ENCODE measurements around the gene TMEM40. TPM values are rescaled to one million over a fixed set of nuclear protein-coding genes. Genes with fewer than 3 reads are reported as not detected.
"Not testable (repeated sequence)": the region's sequence is repeated elsewhere in the genome, so short reads cannot be mapped to it uniquely, and the experiment has no call there.

Gene TMEM40
- total RNA-seq, 1 experiment from 2014 or later, result not detected

DNA sequence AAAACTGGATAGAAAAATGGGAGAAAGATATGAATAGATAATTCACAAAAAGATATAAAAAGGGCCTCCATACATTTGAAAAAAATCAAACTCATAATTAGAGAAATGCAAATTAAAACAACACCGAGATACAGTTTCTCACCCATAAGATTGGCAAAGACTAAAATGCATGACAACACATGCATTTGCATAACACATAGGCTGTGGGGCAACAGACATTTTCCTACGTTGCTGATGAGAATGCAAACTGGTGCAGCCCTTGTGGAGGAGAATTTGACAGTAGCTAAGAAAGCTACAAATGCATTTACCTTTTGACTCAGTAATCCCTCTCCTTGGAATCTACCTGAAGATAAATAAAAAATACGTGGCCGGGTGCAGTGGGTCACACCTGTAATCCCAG is 26.0 kb upstream of the TMEM40 start:
- no peak for DNase-seq
- Histone ChIP-seq H3K4me3 (no peak overlapping the region), H3K36me3 (no peaks in the 10 kb centered on the region), H3K27me3 (no peaks in the 10 kb centered on the region; the same call in 1 of the 2 replicates), H3K9me3 (no peaks in the 10 kb centered on the region)

- no peak overlapping the region for H3K4me3 ChIP-seq
- H3K36me3 ChIP-seq, result no peaks in the 10 kb centered on the region
- DNase-seq, result no peak
- H3K27me3 ChIP-seq, result no peaks in the 10 kb centered on the region; the same call in 1 of the 2 replicates
- no peaks in the 10 kb centered on the region for H3K9me3 ChIP-seq
These were observed 23.2 kb upstream of the TMEM40 start for GRCh38 chr3:12782172-12782815.

- H3K4me3 ChIP-seq, result no peak overlapping the region
- no peaks in the 10 kb centered on the region for H3K36me3 ChIP-seq
- DNase-seq, result no peak
- H3K27me3 ChIP-seq, result no peaks in the 10 kb centered on the region; the same call in 1 of the 2 replicates
- no peaks in the 10 kb centered on the region for H3K9me3 ChIP-seq
These were observed 21.7 kb upstream of the TMEM40 start for GRCh38 chr3:12780751-12781150.

- no peak for DNase-seq
- H3K27me3 ChIP-seq, result no peaks in the 10 kb centered on the region
- no peaks in the 10 kb centered on the region for H3K9me3 ChIP-seq
- H3K36me3 ChIP-seq, result no peaks in the 10 kb centered on the region
- H3K4me3 ChIP-seq, result no peak overlapping the region
These were observed 18.1 kb upstream of the TMEM40 start for GRCh38 chr3:12777171-12777570.

DNA sequence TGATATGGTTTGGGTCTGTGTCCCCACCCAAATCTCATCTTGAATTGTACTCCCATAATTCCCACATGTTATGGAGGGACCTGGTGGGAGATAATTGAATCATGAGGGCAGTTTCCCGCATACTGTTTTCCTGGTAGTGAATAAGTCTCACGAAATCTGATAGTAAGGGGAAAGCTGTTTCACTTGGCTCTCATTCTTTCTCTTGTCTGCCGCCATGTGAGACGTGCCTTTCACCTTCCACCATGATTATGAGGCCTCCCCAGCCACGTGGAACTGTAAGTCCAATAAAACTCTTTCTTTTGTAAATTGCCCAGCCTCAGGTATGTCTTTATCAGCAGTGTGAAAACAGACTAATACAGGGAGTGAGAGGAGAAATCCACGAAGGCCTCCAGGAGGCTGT is 16.9 kb upstream of the TMEM40 start:
- DNase-seq, H3K4me3 ChIP-seq, H3K36me3 ChIP-seq, H3K27me3 ChIP-seq, H3K9me3 ChIP-seq: not testable (repeated sequence)

GRCh38 chr3:12775226-12775625 is 16.2 kb upstream of the TMEM40 start:
- no peaks in the 10 kb centered on the region for H3K9me3 ChIP-seq
- H3K4me3 ChIP-seq, result no peak overlapping the region
- H3K36me3 ChIP-seq, result no peaks in the 10 kb centered on the region
- no peak for DNase-seq
- no peaks in the 10 kb centered on the region for H3K27me3 ChIP-seq

DNA sequence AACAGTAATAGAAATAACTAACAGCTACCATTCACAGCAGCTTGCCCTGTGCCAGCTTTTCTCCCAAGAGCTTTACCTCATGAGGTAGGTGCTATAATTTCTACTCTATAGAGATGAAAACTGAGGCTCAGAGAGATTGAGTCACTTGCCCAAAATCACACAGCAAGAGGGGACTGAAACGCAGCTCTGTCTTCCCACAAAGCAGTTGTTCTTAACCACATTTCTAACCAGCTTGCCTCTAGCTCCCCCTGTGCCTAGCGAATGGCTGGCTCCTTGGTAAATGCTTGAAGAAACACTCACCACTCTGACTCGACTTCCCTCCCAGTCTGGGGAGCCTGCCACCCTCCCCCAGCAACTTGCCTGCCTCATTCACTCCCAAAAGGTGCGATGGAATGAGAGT is 15.6 kb upstream of the TMEM40 start:
- DNase-seq, result no peak
- Histone ChIP-seq H3K27me3 (no peaks in the 10 kb centered on the region), H3K4me3 (no peak overlapping the region), H3K9me3 (no peaks in the 10 kb centered on the region), H3K36me3 (no peaks in the 10 kb centered on the region)

DNA sequence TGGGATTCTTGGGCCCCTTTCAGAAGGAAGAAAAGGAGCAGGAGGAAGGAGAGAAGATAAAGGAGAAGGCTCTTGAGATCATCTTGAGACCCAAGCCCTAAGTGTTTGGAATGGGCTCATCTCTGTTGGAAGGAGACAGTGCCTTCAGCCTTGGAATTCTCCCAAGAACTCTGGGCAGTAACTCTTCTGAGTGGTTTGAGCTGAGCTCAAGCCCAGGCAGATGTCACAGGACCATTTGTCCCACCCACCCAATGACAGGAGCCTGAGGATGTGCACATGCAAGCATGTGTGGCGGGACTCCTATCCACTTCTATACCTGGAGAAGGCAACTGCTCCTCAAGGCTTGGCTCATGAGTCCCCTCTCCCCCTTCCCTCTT is 14.6 kb upstream of the TMEM40 start:
- Histone ChIP-seq H3K4me3 (no peak overlapping the region), H3K9me3 (no peaks in the 10 kb centered on the region), H3K27me3 (no peaks in the 10 kb centered on the region), H3K36me3 (no peaks in the 10 kb centered on the region)
- no peak for DNase-seq

- Histone ChIP-seq H3K9me3 (no peaks in the 10 kb centered on the region), H3K4me3 (no peak overlapping the region), H3K36me3 (no peaks in the 10 kb centered on the region), H3K27me3 (no peaks in the 10 kb centered on the region)
- DNase-seq, result no peak
These were observed 14.1 kb upstream of the TMEM40 start for GRCh38 chr3:12773030-12773709.

- Histone ChIP-seq H3K36me3 (no peaks in the 10 kb centered on the region), H3K27me3 (no peaks in the 10 kb centered on the region), H3K4me3 (no peak overlapping the region), H3K9me3 (no peaks in the 10 kb centered on the region)
- no peak for DNase-seq
These were observed 13.4 kb upstream of the TMEM40 start for GRCh38 chr3:12772462-12772861.

DNA sequence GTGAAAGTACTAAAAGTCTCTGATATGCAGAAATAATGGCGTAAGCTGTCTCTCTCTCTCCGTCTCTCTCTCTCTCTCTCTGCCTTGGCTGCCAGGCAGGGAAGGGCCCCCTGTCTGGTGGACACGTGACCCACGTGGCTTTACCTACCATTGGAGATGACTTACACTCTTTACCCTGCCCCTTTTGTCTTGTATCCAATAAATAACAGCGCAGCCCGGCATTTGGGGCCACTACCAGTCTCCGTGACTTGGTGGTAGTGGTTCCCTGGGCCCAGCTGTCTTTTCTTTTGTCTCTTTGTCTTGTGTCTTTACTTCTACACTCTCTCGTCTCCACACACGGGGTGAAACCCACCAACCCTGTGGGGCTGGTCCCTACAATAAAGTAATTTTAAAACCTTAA is 12.2 kb upstream of the TMEM40 start:
- H3K27me3 ChIP-seq, result no peaks in the 10 kb centered on the region
- no peak overlapping the region for H3K4me3 ChIP-seq
- no peaks in the 10 kb centered on the region for H3K36me3 ChIP-seq
- no peaks in the 10 kb centered on the region for H3K9me3 ChIP-seq
- no peak for DNase-seq

- no peaks in the 10 kb centered on the region for H3K36me3 ChIP-seq
- H3K4me3 ChIP-seq, result no peak overlapping the region
- no peaks in the 10 kb centered on the region for H3K27me3 ChIP-seq
- no peak for DNase-seq
- H3K9me3 ChIP-seq, result no peaks in the 10 kb centered on the region
These were observed 10.7 kb upstream of the TMEM40 start for GRCh38 chr3:12769761-12770160.

GRCh38 chr3:12768579-12769527 is 9.8 kb upstream of the TMEM40 start:
- H3K9me3 ChIP-seq, result no peaks in the 10 kb centered on the region
- no peaks in the 10 kb centered on the region for H3K27me3 ChIP-seq
- no peak overlapping the region for H3K4me3 ChIP-seq
- DNase-seq, result no peak
- H3K36me3 ChIP-seq, result no peaks in the 10 kb centered on the region

DNA sequence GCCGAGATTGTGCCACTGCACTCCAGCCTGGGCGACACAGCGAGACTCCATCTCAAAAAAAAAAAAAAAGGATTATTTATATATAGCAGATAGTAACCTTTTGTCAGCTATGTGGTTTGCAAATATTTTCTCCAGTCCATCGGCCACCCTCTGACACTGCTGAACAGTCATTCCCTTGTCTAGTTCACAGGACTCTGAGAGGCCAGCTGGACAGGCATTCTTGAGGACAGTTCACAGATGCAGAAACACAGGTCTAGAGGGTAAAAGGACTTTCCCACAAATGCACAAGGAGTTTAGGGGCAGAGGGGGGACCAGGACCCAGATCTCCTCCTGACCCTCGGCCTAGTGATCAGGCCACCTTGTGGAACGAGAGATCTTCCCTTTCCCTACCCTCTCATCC is 7.5 kb upstream of the TMEM40 start:
- no peaks in the 10 kb centered on the region for H3K9me3 ChIP-seq
- no peaks in the 10 kb centered on the region for H3K36me3 ChIP-seq
- H3K27me3 ChIP-seq, result no peaks in the 10 kb centered on the region
- no peak overlapping the region for H3K4me3 ChIP-seq
- DNase-seq, result no peak

DNA sequence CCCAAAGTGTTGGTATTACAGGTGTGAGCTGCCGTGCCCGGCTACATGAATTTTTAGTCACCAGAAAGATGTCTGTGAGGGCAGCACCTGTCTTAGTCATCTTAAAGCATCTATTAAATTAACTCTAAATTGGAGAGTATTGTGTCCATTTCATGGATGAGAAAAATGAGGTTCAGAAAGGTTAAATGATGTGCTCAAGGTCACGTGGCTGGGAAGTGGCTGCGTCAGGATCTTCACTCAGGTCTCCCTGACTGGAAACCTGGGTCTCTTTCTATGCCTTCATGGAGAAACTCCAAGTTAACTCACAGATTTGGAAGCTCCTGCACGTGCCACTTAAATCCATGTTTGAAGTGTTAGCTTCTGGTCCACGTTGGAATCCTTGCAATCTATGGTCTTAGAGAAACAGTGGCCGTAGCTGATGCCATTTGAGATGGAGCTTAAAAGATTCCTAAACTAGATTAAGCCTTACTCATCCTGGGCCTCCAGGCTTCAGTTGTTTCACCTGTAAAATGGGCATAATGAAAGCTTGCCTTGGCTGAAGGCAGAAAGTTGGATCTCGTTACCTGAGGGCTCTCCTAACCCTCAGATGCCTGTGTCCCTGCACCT is 5.2 kb upstream of the TMEM40 start:
- Histone ChIP-seq H3K36me3 (no peaks in the 10 kb centered on the region), H3K4me3 (no peak overlapping the region), H3K9me3 (no peaks in the 10 kb centered on the region), H3K27me3 (no peaks in the 10 kb centered on the region)
- no peak for DNase-seq

DNA sequence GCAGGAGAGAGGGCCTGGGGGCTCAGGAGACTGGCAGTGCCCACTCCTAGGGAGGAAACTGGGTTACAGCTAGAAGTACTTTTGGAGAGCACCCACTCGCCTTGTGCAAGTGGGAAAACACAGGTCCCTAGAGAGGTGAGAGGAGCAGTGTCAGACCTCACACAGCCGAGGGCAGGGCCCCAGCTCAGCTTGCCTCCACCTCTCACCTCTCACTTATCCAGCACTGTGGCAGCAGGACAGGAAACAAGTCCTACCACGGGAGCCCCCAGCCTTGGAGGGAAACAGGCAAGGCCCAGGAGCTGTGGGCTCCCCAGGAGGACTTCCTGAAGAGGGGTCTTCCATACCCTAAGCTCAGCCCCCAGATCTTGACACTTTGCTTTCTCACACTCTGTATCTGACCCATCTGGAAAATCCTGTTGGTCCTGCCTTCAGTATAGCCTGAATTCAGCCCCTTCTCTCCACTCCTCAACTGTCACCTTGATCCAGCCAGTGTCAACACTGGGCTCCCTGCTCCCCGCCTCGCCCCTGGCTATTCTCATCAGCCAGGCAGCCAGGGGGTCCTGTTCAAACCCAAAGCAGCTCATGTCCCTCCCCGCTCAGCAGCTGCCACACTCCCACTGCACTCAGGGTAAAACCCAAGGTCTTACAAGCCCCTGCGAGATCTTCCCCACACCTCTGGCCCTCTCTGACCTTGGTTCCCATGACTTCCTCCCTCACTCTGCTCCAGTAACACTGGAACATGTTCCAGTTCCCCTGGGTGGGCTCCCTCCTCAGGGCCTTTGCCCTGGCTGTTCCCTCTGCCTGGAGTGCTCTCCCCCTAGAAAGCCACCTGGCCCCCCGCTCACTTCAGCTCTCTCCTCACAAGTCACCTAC is 870 bp upstream of the TMEM40 start:
- DNase-seq, result no peak
- H3K4me3 ChIP-seq, result no peak overlapping the region
- H3K27me3 ChIP-seq, result no peaks in the 10 kb centered on the region
- no peaks in the 10 kb centered on the region for H3K36me3 ChIP-seq
- no peaks in the 10 kb centered on the region for H3K9me3 ChIP-seq

Measured in MG63 (cell line).